ENCODE measurements around the gene PRIMPOL. TPM values are rescaled to one million over a fixed set of nuclear protein-coding genes. Genes with fewer than 3 reads are reported as not detected.

PRIMPOL gene
- total and polyA plus RNA-seq, 12 donors, result 7.5 to 66.2 (median 12.3) TPM

GRCh38 chr4:184635381-184635780 is 14.2 kb upstream of the PRIMPOL start:
- no peak for DNase-seq
- intact Hi-C loops (cut with DNase I), result no loop called here
- TF ChIP-seq POLR2A (IDR thresholded peaks at IDR 0.05) (no peak), CTCF (IDR thresholded peaks at IDR 0.05) (no peak)
- no peak overlapping the region for H3K27ac ChIP-seq
- no peak overlapping the region for H3K4me3 ChIP-seq
- WGBS, 4 donors, result 66 to 88% (median 79%) methylated on average over 3 of the region's 3 CpGs
- peaks cover 0 to 58% of the 10 kb centered on the region in 2 donors for H3K36me3 ChIP-seq (replicated peaks in 1 of 2)
- H3K9me3 ChIP-seq (replicated peaks in 1 of 3), result no peaks in the 10 kb centered on the region
- H3K27me3 ChIP-seq, result no peaks in the 10 kb centered on the region
- H3K4me1 ChIP-seq (replicated peaks in 1 of 2), result peaks cover 13 to 15% of the 10 kb centered on the region in 2 donors

GRCh38 chr4:184636144-184636543 is 13.4 kb upstream of the PRIMPOL start:
- Histone ChIP-seq H3K4me3 (no peak overlapping the region), H3K4me1 (replicated peaks in 1 of 2) (peaks cover 13 to 18% of the 10 kb centered on the region in 2 donors), H3K9me3 (replicated peaks in 1 of 3) (no peaks in the 10 kb centered on the region), H3K36me3 (replicated peaks in 1 of 2) (peaks cover 0 to 51% of the 10 kb centered on the region in 2 donors), H3K27me3 (no peaks in the 10 kb centered on the region), H3K27ac (no peak overlapping the region)
- intact Hi-C loops (cut with DNase I), result no loop called here
- DNase-seq, result no peak
- WGBS, 4 donors, result 94 to 98% (median 95%) methylated on average over 4 of the region's 4 CpGs
- no peak for TF ChIP-seq POLR2A (IDR thresholded peaks at IDR 0.05)
- no peak for TF ChIP-seq CTCF (IDR thresholded peaks at IDR 0.05)

- WGBS, 4 donors, result 73 to 99% (median 89%) methylated on average over 4 of the region's 4 CpGs
- no peak overlapping the region for H3K27ac ChIP-seq
- no peaks in the 10 kb centered on the region for H3K9me3 ChIP-seq (replicated peaks in 1 of 3)
- H3K27me3 ChIP-seq, result no peaks in the 10 kb centered on the region
- no peak overlapping the region for H3K4me3 ChIP-seq
- peaks cover 13 to 18% of the 10 kb centered on the region in 2 donors for H3K4me1 ChIP-seq (replicated peaks in 1 of 2)
- intact Hi-C loops (cut with DNase I), result no loop called here
- no peak for DNase-seq
- H3K36me3 ChIP-seq (replicated peaks in 1 of 2), result peaks cover 0 to 45% of the 10 kb centered on the region in 2 donors
- no peak for TF ChIP-seq POLR2A (IDR thresholded peaks at IDR 0.05)
- no peak for TF ChIP-seq CTCF (IDR thresholded peaks at IDR 0.05)
These were observed 12.6 kb upstream of the PRIMPOL start for GRCh38 chr4:184636897-184637296.

- WGBS, 4 donors, result 84 to 97% (median 91%) methylated on average over 3 of the region's 3 CpGs
- intact Hi-C loops (cut with DNase I), result no loop called here
- Histone ChIP-seq H3K9me3 (replicated peaks in 1 of 3) (no peaks in the 10 kb centered on the region), H3K4me1 (replicated peaks in 1 of 2) (peaks cover 16 to 32% of the 10 kb centered on the region in 2 donors), H3K27me3 (no peaks in the 10 kb centered on the region), H3K4me3 (no peak overlapping the region), H3K36me3 (replicated peaks in 1 of 2) (peaks cover 0 to 25% of the 10 kb centered on the region in 2 donors), H3K27ac (no peak overlapping the region)
- no peak for DNase-seq
- TF ChIP-seq CTCF (IDR thresholded peaks at IDR 0.05) (no peak), POLR2A (IDR thresholded peaks at IDR 0.05) (no peak)
These were observed 8.5 kb upstream of the PRIMPOL start for GRCh38 chr4:184641022-184641421.

Measured in adrenal gland (tissue), 12 donors.